NT2/D1 (cell line): ENCODE data around the gene FNDC3B.

Experiments
- YY1 ChIP-seq: IDR thresholded peaks from 2 replicates; pipeline ENCODE4 v1.6.1; 2011; ENCODE audit not compliant: insufficient read length, insufficient read depth
- ZNF274 ChIP-seq: IDR thresholded peaks from 2 replicates; pipeline ENCODE4 v1.6.1; 2011; ENCODE audit warnings: mild to moderate bottlenecking, low read depth, low read length

DNA sequence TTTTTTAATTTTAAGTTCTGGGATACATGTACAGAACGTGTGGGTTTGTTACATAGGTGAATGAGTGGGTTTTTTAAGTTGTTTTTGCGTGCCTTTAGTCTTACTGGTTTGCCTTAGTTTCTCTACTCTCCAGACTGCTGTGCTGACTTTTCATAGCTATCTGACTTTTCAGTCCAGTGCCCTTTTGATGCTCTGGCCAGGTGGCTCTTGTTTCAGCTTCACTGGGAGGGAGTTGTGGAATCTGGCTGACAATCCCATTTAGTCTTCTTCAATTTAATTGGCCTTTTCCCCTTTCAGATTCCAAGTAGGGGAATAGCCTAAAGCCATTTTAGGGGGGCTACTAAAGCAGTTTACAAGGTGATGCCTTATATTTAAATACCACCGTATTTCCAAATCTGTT is 30.1 kb downstream of the FNDC3B start:
- TF ChIP-seq ZNF274 = no peak
- no peak for TF ChIP-seq YY1
